Hematopoietic multipotent progenitor cell treated with erythropoietin and hydrocortisone succinate and interleukin-3 and kit ligand, for 17 days (in vitro differentiated cells): ENCODE results near the gene ARMC7.
"Not testable (repeated sequence)": the region's sequence is repeated elsewhere in the genome, so short reads cannot be mapped to it uniquely, and the experiment has no call there.

Source experiments
- DNase-seq: peaks from one replicate; pipeline ENCODE4 v3.0.0-alpha.2; 2015; ENCODE audit warnings: low spot score

ARMC7 gene

DNA sequence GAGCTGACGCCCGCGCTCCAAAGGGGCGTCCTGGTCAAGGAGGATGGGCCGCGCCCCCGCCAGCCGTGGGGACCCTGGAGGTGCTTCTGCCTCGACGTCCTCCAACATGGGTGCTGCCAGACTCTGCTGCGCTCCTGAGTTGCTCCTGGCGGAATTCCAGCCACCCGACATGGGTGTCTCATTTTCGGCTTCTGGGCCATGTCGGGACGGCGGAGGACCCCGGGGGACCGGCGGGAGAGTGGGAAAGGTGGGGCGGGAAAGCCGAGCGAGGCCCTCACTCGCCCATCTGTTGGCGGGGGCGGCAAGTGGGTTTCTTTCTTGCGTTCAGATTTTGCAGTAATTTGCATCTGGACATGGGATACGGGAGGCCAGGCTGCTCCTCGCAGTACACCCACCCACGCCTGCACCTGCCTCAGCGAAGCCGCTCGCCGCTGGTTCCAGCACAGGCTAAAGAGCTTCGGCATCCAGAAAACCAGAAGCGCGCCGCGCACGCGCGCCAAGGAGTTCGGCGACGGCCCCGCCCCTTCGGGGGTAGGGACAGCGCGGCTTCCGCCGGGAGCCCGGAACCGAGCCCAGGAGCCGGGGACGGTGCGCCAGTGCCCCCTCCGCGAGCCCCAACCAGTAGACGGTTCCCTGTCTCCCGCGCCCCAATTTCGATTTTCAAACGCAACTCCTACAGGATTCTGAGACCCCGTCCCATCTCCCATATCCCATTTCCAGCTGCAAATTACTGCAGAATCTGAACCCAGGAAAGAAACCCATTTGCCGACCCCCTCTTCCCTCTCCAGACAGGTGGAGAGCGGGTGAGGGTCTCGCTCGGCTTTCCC, at the start of gene ARMC7:
Gene ARMC7 (plus strand): TSS at position 563 of the 827 bp plus-strand sequence. CDS start 320 bp downstream, outside the sequence.
- peak; percentile 85 for DNase-seq

DNA sequence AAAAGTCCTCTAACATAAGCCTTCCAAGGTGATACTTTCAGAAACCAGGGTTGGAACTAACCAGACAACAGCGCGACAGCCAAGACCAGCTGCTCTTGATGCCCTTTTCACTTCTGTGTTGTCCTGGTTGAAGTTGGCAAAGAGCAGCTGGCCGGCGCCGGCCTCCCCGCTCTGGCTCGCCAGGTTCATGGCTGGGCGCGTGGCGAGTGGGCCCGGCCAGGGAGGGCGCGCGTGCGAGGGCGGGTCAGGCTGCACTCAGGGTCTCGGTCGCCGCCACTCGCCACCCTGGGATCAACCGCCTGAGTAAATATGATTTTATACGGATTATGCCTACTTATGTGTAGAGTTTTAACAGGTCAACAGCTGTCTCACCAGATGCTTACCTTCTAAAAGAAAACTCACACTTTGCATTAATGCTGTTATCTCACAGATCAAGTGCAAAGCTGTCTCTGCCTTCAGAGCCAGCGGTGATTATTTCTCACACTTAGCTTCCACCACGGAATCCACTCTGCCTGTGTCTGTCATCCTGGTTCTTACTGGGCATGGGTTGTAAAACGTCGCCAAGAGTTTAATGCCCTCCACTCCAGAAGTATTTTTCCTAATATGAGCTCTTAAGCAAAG, 49.2 kb upstream of the ARMC7 start:
- no peak for DNase-seq

DNA sequence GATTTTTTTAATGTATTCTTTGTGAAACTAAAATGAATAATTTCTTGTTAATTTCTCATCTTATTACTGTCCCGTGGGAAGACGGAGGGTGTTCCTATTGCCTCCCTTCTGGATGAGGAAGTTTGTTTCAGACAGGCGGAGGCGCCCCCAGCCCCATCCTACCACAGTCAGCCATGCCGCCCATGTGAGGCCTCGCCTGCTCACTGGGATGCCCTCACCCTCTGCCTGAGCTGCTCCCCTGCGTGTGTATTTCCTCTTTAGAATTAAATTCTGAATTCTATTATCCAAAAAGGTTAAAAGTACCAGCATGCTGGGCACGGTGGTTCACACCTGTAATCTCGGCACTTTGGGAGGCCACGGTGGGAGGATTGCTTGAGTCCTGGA, 48.7 kb upstream of the ARMC7 start:
- no peak for DNase-seq

DNA sequence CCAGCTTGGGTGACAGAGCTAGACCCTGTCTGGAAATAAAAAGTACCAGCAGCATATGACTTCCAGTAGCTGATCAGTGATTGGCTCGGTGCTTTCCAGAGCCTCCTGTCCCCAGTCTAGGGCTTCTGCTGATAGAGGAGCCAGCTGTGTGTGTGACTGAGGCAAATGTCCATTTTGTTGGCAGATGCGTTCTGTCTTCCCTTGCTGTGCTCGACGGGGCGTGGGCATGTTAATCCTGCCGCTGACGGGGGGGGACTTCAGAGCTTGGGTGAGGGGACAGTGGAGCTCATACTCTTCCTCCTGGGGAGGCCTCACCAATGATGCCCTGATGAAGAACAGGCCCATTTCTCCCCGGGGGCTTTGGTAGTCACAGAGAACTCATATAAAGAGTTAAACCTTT, 48.2 kb upstream of the ARMC7 start:
- no peak for DNase-seq

DNA sequence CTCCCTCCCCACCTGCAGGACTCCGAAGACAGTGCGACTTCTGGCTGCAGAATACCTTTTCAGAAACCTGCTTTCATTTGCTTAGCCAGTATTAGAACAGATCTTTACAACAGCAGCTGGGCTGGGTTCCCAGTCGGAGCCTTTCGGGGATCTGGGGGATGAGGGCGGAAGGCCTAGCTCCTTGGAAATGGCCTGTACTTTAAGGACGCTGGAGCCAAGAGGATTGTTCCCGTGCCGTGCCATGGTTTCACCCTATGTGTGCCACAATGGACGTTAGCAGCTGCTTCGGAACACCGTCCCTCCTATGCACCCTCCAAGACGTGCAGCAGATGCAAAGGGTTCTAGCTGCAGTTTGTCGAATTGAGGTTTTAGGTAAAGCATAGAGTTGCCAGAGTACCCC, 46.6 kb upstream of the ARMC7 start:
- DNase-seq: no peak

GRCh38 chr17:75063626-75064025, 46.1 kb upstream of the ARMC7 start:
- DNase-seq: no peak

DNA sequence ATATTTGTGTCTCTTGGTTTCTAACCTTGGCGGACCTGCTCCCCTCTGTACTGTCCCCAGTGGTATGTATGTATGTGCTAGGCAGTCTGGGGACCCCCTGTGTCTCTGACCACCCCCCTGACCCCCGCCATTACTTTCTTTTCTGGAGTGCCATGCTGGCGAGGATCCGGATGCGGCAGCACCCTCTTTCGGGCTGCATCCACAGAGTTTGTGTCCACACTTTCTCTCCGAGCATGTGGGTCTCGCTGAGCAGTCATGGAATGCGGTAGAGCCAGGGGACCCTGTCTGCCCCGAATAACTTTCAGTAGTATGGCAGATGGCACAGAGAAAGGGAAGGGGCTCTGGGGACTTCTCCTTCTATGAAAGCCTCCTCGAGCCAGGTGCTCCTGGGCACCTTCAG, 45.7 kb upstream of the ARMC7 start:
- DNase-seq: no peak

DNA sequence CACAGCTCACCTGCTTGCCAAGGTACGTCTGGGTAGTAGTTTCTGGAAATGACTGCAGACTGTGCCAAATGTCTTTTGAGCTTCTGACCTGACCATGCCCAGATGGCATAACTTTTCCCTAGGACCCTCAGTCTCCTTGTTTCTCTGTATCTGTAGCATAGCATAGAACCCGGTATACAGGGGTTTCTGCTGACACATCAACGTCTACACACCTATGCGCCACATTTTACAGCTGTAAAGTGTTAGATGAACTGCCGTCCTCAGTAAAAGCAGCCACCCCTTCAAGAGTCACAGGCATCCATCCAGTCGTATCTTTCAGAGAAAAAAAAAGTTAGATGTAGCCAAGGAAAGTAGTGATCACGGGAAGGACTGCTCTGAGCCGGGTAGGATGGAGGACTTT, 45.3 kb upstream of the ARMC7 start:
- no peak for DNase-seq

GRCh38 chr17:75064867-75065561, 44.8 kb upstream of the ARMC7 start:
- no peak for DNase-seq

DNA sequence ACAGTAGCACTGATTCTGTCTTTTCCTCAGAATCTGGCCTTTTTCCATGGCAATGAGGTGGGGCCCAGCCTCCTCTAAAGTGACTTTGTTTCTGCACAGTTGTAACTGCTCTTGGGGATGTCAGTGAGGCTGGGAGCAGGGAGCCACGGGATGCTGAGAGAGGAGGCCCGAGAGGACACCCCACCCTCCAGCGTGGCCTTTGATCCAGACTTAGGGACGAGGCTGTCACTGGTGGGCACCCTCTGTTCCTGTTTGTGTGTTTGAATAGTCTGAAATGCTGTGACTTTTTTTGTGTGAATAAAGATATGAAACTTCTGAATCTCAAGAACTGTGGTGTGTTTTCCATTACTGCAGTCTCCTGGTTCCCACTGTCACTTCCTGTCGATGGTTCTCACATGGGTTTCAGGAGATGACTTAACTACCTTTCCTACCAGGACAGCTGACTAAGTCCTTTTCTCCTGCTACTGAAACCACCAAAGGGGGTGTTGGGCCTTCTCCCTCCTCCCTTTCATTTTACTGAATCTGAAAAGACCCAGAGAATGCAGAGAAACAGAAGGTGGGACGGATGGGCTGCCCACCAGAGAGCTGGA, 44.1 kb upstream of the ARMC7 start:
- DNase-seq: no peak

- DNase-seq: no peak
Measured at GRCh38 chr17:75067856-75068255, 41.9 kb upstream of the ARMC7 start.

DNA sequence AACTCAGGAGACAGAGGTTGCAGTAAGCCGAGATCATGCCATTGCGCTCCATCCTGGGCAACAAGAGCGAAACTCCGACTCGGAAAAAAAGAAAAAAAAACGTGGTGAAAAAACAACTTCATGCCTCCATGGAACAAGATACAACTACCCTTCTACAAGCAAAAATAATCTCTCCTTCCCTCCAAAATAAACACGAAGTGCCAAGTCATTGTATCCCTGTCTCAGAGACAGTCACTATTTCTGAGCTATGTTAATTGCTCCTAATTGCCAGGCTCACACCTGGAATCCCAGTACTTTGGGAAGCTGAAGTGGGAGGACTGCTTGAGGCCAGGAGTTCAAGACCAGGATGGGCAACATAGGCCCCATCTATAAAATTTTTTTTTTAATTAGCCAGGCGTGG, 41.0 kb upstream of the ARMC7 start:
- no peak for DNase-seq

DNA sequence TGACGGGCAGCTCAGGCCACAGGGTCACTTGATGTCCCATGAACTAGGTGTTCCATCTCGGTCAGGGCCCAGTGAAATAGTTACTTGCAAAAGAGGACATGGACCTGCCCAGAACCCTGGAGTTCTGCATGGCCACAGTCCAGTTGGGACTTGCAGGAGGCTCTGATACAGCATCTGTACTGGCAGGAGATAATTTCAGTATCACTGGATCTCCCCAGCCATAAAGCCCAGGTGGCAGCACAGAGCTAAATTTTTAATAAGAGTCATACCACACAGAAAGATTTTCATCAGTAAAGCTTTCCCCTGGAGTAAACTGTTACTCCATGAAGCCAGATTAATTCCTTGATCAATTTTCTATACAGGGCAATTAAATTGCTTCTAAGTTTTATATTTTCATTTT, 40.0 kb upstream of the ARMC7 start:
- DNase-seq: peak; percentile 27

GRCh38 chr17:75071478-75072271, 38.1 kb upstream of the ARMC7 start:
- not testable (repeated sequence) for DNase-seq

- not testable (repeated sequence) for DNase-seq
Measured at GRCh38 chr17:75072909-75073308, 36.9 kb upstream of the ARMC7 start.

- DNase-seq: no peak
Measured at GRCh38 chr17:75073618-75074047, 36.1 kb upstream of the ARMC7 start.

- DNase-seq: no peak
Measured at GRCh38 chr17:75074532-75074931, 35.2 kb upstream of the ARMC7 start.

DNA sequence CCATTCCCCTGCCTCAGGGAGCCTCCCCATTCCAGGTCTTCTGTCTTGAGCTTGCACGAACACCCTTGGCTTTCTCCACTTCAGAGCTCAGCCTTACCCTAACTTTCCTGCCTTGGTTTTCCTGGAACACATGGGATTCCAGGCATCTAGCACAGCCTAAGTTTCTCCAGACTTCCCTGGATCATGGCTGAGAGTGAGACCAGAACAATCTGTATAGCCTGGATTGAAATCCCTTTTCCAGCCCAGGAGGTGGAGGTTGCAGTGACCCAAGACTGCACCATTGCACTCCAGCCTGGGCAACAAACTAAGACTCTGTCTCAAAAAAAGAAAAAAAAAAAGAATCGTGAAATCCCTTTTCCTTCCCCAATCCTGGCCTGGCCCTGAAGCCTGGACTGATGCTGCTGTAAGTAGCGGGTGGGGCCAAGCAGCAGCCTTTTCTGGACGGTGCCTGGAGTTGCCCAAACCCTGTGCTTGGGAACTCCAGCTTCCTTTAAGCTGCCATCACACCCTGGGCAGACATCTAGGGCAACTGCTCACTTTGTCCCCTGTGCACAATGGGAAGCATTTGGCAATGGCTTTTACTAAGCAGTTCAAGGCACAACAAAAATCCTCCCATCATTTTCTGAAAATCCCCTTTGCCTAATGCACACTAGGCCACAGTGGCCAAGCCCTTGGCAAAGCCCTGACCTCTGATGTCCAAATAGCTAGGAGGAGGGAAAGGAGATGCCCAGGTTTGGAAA, 34.0 kb upstream of the ARMC7 start:
- no peak for DNase-seq

GRCh38 chr17:75077072-75077495, 32.7 kb upstream of the ARMC7 start:
- no peak for DNase-seq

- no peak for DNase-seq
Measured at GRCh38 chr17:75077496-75078283, 32.1 kb upstream of the ARMC7 start.
